Upper lobe of right lung (tissue), 1 donor: ENCODE data around the gene GRIN3B. TPM values are rescaled to one million over a fixed set of nuclear protein-coding genes. Genes with fewer than 3 reads are reported as not detected.
"Not testable (repeated sequence)": the region's sequence is repeated elsewhere in the genome, so short reads cannot be mapped to it uniquely, and the experiment has no call there.

Experiments
- ATAC-seq: fragments of 200-7000 bp; cut with Tn5 transposase; one replicate; pipeline ENCODE4 v1.9.1; 2020; ENCODE audit warnings: mild to moderate bottlenecking, moderate library complexity
- DNase-seq: peaks from one replicate; pipeline ENCODE4 v3.0.0-alpha.2; 2020
- H3K27ac ChIP-seq: fragments of 200-600 bp; one replicate; pipeline ENCODE4 v1.8.0; 2022
- H3K27me3 ChIP-seq: fragments of 200-600 bp; one replicate; pipeline ENCODE4 v1.8.0; 2022; ENCODE audit warnings: mild to moderate bottlenecking
- H3K36me3 ChIP-seq: fragments of 200-600 bp; one replicate; pipeline ENCODE4 v1.8.0; 2022
- H3K4me1 ChIP-seq: fragments of 200-600 bp; one replicate; pipeline ENCODE4 v1.8.0; 2022
- H3K4me3 ChIP-seq: fragments of 200-600 bp; one replicate; pipeline ENCODE4 v1.8.0; 2022; ENCODE audit warnings: mild to moderate bottlenecking
- H3K9me3 ChIP-seq: fragments of 200-600 bp; one replicate; pipeline ENCODE4 v1.8.0; 2022
- CTCF ChIP-seq: fragments of 200-600 bp; IDR thresholded peaks from one replicate; pipeline ENCODE4 v1.8.0; 2022; ENCODE audit warnings: antibody characterized with exemption
- intact Hi-C: fragments of 100-400 bp; cut with DNase I; formaldehyde crosslinking; loops from one replicate; pipeline ENCODE4 v1.11.0; 2022
- total RNA-seq: library from RNA; stranded (reverse); fragmentation: NEBNext Ultra II Directional; extraction: Animal tissue kit (Norgen Biotek cat#: 25700); gene quantifications from one replicate; pipeline ENCODE4 v1.2.1, GENCODE V29; 2021
- donor health status: DM: no; HTN: yes; CAD: no; lungs with severe emphysema.

The GRIN3B gene
- total RNA-seq, 1 donor from 2014 or later = not detected

- Histone ChIP-seq H3K27me3 (no peaks in the 10 kb centered on the region), H3K9me3 (no peaks in the 10 kb centered on the region), H3K27ac (peak overlapping the region; percentile 97), H3K4me3 (peak overlapping the region; percentile 79), H3K4me1 (peaks cover 56% of the 10 kb centered on the region), H3K36me3 (no peaks in the 10 kb centered on the region)
- DNase-seq (no peak), ATAC-seq (peak; percentile 5)
- intact Hi-C loops = no loop called here
- no peak for TF ChIP-seq CTCF
These were observed 20.0 kb downstream of the GRIN3B start for GRCh38 chr19:1019980-1020867.

GRCh38 chr19:1020868-1021425 lies 20.7 kb downstream of the GRIN3B start, which contains the start of gene TMEM259:
TMEM259 (minus strand) TSS chr19:1021123; CDS start chr19:1020996, 127 bp downstream.
- DNase-seq = peak; percentile 99
- no peaks in the 10 kb centered on the region for H3K9me3 ChIP-seq
- peak; percentile 94 for ATAC-seq
- peak within 1 kb of the TSS; percentile 97 for H3K27ac ChIP-seq
- TF ChIP-seq CTCF = no peak
- H3K36me3 ChIP-seq = no peaks in the 10 kb centered on the region
- peak within 1 kb of the TSS; percentile 79 for H3K4me3 ChIP-seq
- peaks cover 53% of the 10 kb centered on the region for H3K4me1 ChIP-seq
- no peaks in the 10 kb centered on the region for H3K27me3 ChIP-seq
- intact Hi-C loops = no loop called here

- H3K36me3 ChIP-seq, ATAC-seq, H3K27ac ChIP-seq, H3K4me3 ChIP-seq, intact Hi-C loops, H3K9me3 ChIP-seq, H3K27me3 ChIP-seq, DNase-seq: not testable (repeated sequence)
- peaks cover 29% of the 10 kb centered on the region for H3K4me1 ChIP-seq
These were observed 23.6 kb downstream of the GRIN3B start for GRCh38 chr19:1023883-1024188.

GRCh38 chr19:1025080-1025479 lies 24.9 kb downstream of the GRIN3B start:
- H3K9me3 ChIP-seq, H3K27ac ChIP-seq, H3K27me3 ChIP-seq, ATAC-seq, H3K36me3 ChIP-seq, DNase-seq, H3K4me3 ChIP-seq, intact Hi-C loops: not testable (repeated sequence)
- H3K4me1 ChIP-seq = peaks cover 27% of the 10 kb centered on the region

GRCh38 chr19:1025960-1026782 lies 26.0 kb downstream of the GRIN3B start, which contains the start of gene CNN2:
CNN2 (plus strand) TSS chr19:1026608; CDS start chr19:1026662, 54 bp downstream.
- Histone ChIP-seq H3K27me3 (no peaks in the 10 kb centered on the region), H3K9me3 (no peaks in the 10 kb centered on the region), H3K27ac (peak within 1 kb of the TSS; percentile 98), H3K36me3 (no peaks in the 10 kb centered on the region), H3K4me3 (peak within 1 kb of the TSS; percentile 97), H3K4me1 (peaks cover 36% of the 10 kb centered on the region)
- no peak for TF ChIP-seq CTCF
- DNase-seq (peak; percentile 93), ATAC-seq (peak; percentile 82)
- intact Hi-C loops = no loop called here

GRCh38 chr19:1026783-1027649 lies 26.8 kb downstream of the GRIN3B start:
- intact Hi-C loops = no loop called here
- Histone ChIP-seq H3K27me3 (no peaks in the 10 kb centered on the region), H3K27ac (peak overlapping the region; percentile 98), H3K36me3 (peaks cover 5% of the 10 kb centered on the region), H3K4me1 (peaks cover 32% of the 10 kb centered on the region), H3K9me3 (no peaks in the 10 kb centered on the region), H3K4me3 (peak overlapping the region; percentile 97)
- no peak for DNase-seq
- TF ChIP-seq CTCF = no peak
- ATAC-seq = peak; percentile 0
